COLO668 (cell line): Measurements from ENCODE around the gene ANKFY1.

Experiments
- DNase-seq: peaks from one replicate; lab custom pipeline; 2025; ENCODE audit not compliant: unreplicated experiment; lab: John Stamatoyannopoulos, UW

Gene ANKFY1

DNA sequence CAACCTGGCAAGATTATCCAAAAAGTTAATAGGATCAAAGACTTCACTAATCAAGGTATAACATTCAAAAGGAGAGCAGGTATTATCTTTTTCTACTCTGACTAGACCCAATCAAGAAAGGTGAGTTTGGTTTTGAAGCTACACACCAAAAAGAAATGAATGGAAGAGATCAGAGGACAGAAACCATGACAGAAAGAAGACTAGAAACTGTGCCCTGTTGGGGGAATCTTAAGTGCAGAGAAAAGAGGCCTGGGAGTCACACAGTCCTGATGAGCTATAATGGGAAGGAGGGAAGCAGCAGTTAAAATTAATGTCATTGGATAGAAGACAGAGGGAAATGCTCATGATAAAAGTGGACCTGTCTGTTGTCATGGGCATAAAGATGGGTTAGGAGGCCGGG lies 138.2 kb downstream of the ANKFY1 start:
- no peak for DNase-seq

DNA sequence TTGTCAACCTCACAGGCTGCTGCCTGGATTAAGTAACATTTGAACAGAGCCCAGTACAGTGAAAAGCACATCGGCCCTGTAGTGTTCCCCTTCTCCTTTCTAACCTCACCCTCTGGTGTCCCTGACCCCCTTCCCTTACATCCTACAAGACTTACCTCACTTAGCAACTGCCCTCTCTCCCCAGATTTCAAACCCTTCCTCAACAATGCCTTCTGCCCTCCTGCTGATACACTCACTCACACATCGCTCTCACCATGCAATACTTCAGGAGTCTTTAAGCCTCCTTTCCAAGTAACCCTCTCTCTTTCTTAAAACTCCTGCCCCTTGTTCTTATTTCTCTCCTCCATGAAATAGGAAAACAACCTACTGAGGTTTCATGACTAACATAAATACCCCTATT lies 138.8 kb downstream of the ANKFY1 start:
- DNase-seq, result no peak

DNA sequence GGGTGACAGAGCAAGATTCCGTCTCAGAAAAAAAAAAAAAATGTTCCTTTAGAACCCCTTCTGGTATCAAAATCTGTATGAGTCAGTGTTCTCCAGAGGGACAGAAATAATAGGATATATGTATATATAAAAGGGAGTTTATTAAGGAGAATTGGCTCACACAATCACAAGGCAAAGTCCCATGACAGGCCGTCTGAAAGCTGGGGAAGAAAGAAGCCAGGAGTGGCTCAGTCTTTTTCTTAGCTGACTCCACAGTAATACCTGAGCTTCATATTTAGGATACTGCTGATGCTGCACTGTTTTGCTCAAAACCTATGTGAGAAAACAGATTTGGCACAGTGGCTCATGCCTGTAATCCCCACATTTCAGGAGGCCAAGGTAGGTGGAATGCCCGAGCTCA lies 143.4 kb downstream of the ANKFY1 start:
- no peak for DNase-seq

DNA sequence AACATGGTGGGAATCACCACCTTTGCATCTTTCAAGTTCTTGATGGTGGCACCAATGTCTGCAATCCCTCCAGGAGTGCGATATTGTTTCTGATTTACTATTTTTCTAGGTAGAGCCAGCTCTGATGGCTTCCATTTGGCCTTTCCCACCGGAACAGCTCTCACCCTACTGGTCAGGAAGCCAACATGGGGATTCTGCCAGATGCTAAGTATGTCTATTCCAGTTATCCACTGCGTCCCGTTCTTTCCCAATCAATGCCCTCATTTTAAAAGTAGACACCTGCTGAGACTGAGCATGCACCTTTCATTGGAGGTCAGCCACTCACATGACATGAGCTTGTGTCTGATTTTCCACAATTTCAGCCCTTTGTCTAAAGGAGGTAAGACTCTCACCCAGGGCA lies 144.5 kb downstream of the ANKFY1 start:
- DNase-seq, result no peak

DNA sequence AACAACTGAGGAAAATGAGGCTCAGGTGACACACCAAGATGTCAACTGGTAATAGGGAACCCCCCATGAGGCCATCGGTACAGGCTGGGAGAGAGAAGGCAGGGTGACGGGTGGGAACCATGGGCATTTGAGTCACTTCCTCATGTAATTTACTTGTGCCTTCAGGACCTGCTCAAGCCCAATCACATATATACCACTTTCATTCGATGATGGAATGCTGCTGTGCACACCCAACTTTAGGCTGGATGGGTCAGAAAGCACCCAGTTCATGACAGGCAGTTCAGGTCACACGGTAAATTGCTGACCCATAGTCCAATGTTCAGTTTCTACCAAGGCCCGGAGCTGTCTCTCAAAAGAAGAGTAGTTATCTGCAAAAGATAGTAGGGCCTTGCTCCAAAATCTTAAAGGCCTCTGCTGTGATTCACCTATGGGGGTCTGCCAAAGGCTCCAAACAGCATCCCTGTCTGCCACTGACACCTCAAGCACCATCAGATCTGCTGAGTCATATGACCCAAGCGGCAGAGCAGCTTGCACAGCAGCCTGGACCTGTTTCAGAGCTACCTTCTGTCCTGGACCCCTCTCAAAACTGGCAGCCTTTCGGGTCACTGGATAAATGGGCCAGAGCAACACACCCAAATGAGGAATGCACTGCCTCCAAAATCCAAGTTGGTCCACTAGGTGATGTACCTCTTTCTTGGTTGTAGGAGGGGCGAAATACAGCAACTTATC lies 145.6 kb downstream of the ANKFY1 start:
- DNase-seq, result no peak

DNA sequence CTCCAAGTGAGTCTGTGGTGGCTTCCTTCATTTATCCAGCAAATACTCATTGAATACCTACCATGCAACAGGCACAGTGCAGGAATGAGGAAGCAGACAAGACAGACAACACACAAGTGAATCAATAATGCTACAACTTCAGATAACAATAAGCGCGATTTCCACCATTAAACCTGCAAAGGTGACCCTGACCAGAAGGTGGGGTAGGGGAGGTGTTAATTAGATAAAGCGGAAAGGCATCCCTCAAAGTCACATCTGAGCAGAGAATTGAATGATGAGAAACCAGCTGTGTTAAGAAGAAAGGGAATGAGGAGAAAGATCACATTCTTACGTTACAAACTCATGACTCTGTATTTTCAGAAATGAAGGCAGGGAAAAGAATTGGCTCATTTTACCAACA lies 147.3 kb downstream of the ANKFY1 start:
- no peak for DNase-seq
